Stimulated activated CD4-positive, alpha-beta T cell treated with anti-CD3 and anti-CD28 coated beads, Interleukin-2, amount 100 ng/mL, for 4 hours (primary cell): ENCODE results near the gene CDC42BPA.

Experiments
- DNase-seq: peaks from one replicate; pipeline ENCODE4 v3.0.0-alpha.2; 2020; ENCODE audit warnings: low read depth

The CDC42BPA gene

DNA sequence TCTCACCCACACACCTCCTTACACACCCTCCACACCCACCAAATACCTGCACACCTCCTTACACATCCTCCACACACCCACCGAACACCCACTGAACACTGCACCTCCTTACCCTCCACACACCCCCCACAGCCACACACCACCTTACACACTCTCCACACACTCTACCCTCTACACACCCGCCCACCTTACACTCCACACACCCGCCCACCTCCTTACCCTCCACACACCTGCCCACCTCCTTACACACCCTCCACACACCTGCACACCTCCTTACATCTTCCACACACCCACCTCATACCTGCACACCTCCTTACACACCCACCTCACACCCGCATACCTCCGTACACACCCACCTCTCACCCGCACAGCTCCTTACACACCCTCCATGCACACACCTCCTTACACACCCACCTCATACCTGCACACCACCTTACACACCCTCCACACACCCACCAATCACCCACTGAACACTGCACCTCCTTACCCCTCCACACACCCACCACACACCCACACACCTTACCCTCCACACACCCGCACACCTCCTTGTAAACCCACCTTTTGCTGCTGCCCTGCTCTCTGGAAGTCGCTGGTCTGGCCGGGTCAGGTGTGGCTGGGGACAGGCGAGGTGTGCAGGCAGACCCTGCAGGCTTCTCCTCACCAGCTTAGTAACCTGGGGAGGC is 339.7 kb downstream of the CDC42BPA start:
- no peak for DNase-seq

DNA sequence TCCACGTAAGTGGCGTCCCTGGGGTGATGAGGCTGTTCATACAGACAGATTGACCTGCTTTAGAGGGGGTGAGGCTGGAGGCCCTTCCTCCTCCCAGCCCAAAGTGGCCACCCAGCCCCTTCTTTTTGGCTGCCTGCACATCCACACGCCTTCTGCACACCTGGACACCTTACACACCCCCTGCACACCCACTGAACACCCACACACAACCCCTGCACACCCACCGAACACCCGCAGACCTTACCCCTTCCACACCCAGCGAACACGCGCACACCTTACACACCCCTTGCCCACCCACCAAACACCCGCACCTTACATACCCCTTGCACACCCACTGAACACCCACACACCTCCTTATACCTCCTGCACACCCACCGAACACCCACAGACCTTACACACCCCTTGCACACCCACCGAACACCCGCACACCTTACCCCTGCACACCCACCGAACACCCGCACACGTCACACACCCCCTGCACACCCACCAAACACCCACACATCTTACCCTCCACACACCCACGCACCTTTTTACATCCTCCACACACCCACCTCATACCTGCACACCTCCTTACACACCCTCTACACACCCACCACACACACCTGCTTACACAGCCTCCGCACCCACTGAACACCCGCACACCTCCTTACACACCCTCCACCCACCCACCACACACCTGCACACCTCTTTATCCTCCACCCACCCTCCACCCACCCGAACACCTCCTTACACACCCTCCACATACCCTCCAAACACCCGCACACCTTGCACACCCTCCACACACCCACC is 340.5 kb downstream of the CDC42BPA start:
- DNase-seq = no peak

DNA sequence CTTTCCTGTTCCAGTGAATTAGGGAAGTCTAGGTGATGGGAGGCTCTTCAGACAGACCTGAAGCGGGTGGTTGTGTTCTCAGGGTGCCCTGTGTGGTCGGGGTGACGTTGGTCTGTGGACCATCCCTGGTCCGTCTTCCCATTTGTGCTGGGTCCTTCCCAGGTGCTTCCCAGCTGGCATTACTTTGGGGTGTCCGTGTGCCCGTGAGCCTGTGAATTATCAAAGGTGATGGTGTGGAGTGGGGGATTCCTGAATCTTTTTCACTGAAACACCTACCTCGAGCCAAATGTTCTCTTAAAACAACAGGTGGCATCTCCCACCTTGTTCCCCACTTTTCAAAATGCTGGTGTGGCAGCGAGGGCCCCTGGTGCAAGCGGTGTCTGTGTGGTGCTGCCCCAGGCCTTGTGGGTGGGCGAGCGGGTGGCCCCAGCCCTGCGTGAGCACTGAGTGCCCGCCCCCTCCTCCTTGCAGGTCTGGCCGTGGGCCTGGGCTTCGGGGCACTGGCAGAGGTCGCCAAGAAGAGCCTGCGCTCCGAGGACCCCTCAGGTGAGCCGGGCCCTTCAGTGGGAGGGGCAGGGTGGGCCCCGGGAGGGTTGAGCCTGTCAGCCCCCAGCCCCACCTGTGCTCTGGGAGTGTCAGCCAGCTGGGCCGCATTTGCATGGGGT is 341.2 kb downstream of the CDC42BPA start:
- no peak for DNase-seq

DNA sequence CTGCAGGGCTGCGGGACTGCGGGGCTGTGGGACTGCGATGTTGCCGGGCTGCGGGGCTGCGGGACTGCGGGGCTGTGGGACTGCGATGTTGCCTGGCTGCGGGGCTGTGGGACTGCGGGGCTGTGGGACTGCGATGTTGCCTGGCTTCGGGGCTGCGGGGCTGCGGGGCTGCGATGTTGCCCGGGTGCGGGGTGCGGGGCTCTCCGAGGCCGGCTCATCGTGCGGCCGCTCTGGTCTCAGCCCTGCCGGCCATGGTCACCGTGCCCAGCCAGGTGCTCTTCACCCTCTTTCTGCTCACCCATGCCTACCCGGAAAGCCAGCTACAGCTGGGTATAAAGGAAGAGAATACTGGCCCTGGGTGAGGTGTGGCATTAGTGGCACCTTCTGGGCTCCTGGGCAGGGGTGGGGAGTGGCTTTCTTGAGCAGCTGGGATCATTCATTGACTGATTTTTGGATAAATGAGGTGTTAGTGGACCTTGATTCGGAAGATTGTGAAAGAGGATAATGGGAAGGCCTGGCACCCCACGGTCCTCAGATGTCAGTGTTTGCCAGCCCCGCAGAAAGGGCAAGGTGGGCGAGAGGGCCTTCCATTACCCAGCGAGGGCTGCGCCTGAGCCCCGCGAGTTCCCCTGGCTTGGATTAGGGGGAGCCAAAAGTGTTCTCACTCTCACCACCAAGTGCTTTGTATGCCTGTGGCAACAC is 341.9 kb downstream of the CDC42BPA start:
- DNase-seq = no peak

DNA sequence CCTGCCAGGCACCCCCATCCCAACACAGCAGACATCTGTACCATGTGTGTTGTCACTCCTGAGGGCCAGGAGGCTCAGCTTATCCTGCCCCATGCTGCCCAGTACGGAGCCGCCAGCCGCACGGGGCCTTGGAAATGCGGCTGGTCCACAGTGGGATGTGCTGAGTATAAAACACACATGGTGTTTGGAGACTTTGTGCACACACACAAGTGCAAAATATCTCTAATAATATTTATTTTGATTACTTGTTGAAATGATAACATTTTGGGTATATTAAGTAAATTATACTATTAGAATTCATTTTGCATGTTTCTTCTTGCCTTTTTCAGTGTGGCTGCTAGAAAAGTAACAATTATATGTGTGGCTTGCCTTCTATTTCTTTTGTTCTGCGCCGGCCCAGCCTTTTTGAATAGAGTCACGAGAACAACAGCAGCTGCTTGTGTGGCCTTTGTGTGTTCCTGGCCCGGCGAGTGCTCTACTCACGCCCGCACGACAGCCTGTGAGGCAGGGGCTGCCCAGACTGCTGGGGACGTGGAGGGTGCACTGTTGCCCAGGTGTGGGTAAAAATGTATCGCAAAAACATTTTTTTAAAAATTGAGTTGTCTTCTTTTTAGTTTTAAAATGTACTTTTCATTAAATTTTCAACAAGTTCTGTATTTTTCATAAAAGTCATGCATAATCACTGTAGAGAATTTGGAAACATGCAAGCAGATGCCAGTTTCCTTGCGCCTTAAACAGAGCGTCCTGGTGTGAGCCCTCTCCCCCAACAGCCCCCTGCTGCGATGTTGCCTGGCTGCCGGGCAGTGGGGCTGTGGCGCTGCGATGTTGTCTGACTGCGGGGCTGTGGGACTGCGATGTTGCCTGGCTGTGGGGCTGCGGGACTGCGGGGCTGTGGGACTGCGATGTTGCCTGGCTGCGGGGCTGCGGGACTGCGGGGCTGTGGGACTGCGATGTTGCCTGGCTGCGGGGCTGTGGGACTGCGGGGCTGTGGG is 342.7 kb downstream of the CDC42BPA start:
- DNase-seq = no peak

DNA sequence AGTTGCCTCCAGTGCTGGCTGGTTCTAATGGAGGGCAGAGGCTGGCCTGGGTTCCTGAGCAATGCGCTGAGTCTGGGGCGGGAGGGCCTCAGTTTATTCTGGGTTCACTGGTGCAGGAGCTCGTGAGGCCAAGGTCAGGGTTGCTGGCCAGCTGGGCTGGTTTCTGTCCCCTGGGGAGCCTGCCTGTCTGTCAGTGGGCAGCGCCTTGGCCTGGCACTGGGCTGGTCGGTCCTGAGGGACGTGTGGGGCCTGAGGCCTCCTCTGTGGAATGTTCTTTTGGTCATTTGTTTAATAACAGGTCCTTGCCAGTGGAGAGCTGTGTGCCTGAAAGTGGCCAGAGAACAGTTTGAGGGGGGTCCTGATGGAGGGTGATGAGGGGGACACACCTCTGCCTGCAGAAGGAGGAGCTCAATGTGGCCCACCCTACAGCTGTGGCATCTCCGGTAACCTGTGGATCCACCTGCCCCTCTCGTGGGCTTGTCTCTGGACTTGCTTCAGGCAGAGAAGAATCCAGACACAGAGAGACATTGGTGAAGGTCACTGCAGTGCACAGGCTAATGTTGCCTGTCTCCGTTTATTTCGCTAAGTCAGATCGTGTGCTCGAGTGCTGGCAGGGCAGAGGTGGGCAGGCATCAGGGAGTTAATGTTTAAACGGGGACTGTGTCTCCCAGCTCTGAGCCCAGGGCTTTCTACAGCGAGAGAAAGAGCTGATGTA is 343.6 kb downstream of the CDC42BPA start:
- DNase-seq = no peak

DNA sequence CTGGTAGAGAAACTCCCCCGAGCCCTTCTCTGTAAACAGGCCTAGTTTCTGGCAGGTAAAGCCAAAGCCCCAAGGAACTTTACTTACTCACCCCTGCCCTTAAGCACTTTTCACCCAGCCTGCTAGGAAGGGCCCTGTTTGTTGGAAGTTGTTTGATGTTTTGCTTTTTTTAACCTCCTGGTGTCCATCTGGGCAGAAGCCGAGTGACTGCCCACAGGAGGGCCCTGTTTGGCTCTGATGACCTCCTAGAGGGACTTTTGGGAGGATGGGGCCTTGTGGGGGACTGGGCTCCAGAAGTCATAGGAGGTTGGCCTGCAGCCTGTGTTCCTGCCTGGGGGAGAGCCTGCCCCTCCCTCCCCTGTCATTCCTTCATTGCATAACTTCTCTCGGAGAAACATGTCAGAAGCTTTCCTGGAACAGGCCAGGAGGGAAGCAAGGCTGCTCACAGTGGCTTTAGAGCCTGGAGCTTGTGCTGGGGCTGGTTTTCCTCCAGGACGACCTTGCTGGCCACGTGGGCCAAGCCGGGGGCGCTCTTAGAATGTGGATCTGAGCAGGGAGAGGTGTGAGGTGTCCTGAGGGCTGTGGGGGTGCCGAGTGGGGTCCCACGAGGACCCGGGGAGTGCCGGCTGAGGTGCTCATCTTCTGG is 344.3 kb downstream of the CDC42BPA start:
- no peak for DNase-seq

DNA sequence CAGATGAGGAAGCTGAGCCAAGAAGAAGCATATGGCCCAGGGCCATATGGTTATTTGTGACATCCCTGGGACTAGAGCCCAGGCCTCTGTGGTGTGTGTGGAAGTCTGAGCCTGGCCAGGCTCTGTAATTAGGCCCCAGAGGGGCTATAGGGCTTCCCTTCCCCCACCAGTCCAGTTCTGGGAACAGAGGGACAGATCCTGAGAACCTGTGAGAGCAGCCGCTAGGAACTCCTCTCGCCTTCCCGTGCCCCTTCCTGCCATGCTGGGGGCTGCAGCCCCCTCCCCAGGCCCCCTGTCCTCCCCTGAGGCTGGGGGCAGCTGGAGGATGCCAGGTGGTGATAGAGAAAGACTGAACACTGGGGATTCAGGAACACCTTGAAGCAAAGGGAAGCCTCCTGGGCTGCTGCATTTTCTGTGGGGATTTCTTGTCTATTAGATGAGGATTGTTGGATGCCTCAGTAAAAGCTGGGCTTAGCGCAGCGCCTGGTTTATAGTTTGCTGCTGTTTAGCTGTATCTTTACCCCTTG is 344.9 kb downstream of the CDC42BPA start:
- no peak for DNase-seq

DNA sequence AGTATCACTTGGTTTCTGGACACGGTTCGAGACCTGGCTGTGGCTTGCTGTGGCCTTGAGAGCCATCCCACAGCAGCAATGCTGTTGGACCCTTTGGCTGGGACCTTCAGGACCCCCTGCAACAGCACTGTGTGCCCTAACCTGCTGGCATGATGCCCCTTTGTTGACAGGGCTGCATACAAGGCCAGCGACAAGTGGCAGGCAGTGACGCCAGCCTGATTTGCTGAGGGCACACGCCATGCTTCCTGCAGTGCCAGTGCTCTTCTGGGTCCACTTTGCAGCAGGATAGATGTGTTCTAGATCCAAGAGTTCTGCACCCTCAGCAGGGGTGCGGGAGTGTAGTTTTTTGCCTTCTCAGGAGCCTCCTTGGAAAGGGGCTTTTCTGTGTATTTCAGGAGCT is 345.4 kb downstream of the CDC42BPA start:
- DNase-seq = no peak

DNA sequence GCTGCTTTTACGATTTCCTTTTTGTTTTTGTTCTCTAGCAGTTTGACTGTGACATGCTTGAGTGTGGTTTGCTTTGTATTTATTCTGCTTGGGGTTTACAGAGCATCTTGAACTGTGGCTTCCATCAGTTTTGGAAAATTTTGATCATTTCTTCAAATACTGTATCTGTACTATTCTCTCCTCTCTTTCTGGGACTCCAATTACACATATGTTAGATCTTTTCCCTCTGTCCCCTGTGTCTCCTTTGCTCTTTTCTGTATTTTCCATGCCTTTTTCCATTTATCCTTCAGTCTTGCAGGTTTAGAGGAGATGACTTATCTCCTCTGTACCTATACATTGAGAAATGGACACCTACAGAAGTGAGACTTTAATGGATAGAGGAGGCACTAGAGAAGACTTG is 346.5 kb downstream of the CDC42BPA start:
- no peak for DNase-seq

DNA sequence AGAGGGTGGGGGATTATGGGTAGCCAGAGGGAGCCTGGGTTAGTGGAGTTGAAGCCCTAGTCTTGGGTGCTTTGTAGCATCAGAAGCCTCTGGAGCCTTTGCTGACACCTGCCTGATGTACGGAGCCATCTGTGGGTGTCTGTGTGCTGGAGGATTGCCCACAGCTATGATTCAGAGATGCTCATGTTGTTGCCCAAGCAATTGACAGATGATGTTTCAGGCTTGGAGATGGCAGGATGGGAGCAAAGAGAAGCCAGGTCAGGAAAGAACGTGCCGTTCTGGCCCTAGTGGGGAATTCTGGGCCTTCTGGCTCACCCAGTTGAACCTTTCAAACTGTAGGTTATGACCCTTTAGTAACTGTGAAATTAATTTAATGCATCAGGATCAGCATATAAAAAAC is 350.6 kb downstream of the CDC42BPA start:
- no peak for DNase-seq

DNA sequence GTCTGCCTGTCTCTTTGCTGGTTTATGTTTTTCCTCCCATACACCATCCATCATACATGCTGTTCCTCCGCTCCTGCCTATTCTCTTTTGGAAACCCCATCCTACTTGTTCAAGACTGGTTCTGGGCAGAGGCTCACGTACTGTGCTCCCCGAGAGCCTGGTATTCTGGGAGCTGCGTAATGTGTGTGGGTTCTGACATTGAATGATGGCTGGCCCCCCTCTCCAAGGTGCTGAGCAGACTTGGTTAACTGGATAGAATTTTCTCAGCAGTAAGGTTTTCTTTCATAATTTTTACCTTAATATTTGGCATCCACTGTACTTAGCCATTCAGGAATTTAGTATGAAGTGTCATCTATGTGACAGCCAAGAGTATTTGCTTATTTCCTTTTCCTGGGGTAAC is 351.6 kb downstream of the CDC42BPA start:
- no peak for DNase-seq

DNA sequence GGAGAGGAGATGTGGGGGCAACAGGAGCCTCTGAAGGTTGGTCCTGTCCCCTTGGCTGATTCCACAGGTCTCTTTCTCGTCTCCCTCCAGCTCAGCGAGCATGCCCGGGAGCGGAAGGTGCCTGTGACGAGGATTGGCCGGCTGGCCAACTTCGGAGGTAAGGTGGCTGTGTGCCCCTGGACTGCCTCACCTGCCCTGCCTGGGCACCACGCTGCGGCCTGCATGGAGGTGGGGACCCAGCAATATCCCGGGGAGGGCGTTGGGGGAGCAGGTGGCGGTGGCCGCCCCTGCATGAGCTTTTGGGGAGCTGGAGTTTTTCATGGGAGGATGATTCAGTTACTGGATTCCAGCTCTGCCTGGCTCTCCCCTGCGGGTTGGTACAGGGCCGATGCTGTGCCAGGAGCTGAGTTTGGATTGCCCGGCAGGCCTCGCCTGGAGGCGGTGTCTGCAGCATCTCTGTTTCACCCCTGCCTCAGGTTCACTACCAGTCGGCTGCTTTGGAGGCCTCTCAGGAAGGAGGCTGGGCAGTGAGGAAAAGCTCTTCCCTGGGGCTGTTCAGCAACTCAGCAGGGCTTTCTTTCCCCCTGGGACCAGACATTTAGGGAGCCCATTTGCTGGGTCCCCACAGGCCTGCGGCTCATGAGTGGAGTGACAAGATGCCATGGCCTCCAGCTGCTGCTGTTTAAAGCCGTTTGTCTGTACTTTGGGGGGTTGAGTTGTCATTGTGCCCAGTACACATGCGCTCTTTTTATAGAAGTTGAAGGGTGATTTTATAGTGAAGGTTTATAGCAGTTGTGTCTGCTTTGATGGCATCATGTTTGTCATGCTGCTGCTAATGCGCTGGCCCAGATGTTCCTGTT is 352.5 kb downstream of the CDC42BPA start:
- DNase-seq = no peak

DNA sequence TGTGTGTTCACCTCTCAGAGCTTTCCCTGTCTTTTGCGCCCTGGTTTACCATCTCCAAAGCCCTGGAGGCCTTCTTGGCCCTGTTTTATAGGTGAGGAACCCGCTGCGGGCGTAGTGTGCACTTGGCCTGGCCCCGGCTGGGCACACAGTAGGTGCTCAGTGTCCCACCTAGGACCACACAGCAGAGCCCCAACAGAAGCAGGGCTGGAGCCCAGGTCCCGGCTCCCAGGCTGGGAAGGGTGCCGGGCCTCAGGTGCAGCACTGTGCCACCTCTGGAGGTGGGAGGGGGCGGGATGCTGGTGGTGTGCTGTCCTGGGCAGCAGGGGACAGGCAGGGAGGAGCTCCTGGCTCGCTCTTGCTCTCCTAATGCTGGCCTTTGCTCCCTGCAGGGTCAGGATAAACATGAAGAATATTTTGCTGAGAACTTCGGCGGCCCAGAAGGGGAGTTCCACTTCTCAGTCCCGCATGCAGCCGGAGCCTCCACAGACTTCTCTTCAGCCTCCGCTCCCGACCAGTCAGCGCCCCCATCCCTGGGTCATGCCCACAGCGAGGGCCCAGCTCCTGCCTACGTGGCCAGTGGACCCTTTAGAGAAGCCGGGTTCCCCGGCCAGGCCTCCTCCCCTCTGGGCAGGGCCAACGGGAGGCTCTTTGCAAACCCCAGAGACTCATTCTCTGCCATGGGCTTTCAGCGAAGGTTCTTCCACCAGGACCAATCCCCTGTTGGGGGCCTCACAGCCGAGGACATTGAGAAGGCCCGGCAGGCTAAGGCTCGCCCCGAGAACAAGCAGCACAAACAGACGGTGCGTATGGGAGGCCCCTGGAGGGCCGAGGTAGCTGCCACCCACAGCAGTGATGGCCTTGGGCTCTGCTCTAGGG is 353.4 kb downstream of the CDC42BPA start:
- DNase-seq = no peak

DNA sequence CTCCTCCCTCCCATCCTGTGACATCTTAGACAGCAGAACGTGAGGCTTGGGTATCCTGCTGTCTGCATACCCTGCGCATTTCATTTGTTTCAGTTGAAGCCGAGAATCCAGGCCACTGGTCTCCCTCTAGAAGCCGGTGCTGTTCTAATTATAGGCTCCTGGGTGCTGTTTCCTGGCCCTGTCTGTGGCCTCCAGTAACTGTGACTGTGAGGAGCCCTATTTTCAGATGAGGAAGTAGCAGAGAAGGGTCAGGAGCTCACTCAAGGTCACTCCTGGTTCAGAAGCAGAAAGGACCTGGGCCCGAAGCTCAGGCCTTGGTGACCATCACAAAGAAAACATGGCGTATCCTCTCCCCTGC is 354.2 kb downstream of the CDC42BPA start:
- DNase-seq = no peak

DNA sequence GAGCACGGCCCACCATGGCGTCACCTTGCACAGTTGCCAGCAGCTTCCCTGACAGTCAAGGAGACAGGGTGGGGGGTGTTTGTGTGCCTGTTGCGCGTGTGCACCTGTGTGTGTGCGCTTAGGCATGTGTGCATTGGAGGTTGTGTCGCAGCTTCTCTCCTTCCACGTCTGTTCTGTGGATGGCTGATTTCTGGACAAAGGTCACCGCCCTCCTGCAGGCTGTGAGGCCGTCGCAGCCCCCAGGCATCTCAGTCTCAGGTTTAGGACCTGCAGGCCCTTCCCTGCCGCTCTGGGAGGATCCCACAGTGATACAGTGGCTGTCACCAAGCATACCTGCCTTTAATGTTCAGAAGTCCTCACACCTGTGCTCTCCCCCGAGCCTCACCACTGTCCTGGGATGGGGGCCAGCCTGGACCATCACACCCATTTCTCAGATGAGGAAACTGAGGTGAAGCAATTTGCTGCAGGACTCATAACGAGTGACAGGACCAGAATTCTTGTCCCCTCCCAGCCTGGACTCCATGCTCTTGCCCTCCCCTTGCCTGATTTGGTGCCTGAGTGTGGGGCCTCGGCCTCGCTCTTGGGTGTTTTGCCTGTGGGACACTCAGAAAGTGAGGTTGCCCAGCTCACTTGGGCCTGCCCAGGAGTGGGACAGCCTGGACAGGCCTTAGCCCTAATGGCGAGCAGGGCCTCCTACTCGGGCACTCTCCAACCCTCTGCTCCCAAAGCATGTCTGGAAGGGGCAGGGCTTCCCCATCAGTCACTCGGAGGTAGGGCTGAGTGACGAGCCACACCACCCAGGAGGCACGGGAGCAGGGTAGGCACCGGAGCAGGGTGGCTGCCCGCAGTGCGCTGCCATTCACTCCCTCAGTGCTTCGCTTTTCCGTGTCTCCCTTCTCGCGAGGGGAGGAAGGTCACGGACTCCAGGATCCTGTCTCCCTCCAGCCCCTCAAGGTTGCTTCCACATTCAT is 355.6 kb downstream of the CDC42BPA start:
- no peak for DNase-seq
